Kidney epithelial cell (primary cell): ENCODE data around the gene UPB1. TPM values are rescaled to one million over a fixed set of nuclear protein-coding genes. Genes with fewer than 3 reads are reported as not detected.
"Not testable (repeated sequence)": the region's sequence is repeated elsewhere in the genome, so short reads cannot be mapped to it uniquely, and the experiment has no call there.

Source experiments
- DNase-seq: peaks from one replicate; pipeline ENCODE4 v3.0.0-alpha.2; 2010; ENCODE audit warnings: low read depth
- H3K27me3 ChIP-seq: 2 replicates; pipeline ENCODE4 v1.6.0; 2011; ENCODE audit warnings: low read length; ENCODE audit not compliant: control insufficient read depth, insufficient read depth
- H3K36me3 ChIP-seq: 2 replicates; pipeline ENCODE4 v1.5.1; 2011; ENCODE audit warnings: low read length; ENCODE audit not compliant: control insufficient read depth, insufficient read depth
- H3K4me3 ChIP-seq: 2 replicates; pipeline ENCODE4 v1.5.1; 2011; ENCODE audit warnings: low read depth, mild to moderate bottlenecking, control low read depth, low read length
- total RNA-seq: library from RNA; depleted of rRNA; stranded (reverse); fragments of >200 nt; gene quantifications from 2 replicates; pipeline ENCODE4 v1.2.3, GENCODE V29; 2015
- TF ChIP-seq, protein P1 (sequence below): IDR thresholded peaks from 2 replicates; pipeline ENCODE4 v1.5.1; 2011; ENCODE audit warnings: mild to moderate bottlenecking, moderate library complexity, low read length, control low read depth, inconsistent platforms; ENCODE audit not compliant: insufficient read depth, poor library complexity, severe bottlenecking

Gene UPB1
- total RNA-seq, 1 donor from 2014 or later: not detected

DNA sequence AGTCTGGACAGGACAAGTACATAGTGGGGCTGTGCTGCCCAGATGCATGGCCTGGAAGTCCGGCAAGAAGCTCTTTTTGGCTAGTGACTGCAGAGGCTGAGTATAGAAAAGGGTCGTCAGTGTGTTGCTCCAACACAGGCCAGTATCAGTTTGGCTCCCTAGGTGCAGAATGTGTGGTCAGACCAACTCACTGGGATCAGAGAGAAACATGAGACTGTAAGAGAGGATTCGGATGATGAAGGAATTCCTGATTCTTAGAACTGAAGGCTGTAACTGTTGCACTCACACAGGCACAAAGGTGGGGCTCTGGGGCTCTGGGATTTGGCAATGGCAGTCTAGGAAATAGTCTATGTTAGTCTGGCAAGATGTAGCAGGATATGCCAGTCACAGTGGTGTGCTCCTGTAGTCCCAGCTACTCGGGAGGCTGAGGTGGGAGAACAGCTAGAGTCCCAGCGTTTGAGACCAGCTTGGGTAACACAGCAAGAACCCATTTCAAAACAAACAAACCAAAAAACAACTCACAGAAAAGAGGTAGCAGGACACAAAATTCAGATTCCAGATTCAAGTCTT is 11.1 kb upstream of the UPB1 start:
- H3K4me3 ChIP-seq: no peak overlapping the region
- no peak for DNase-seq
- no peaks in the 10 kb centered on the region for H3K36me3 ChIP-seq
- H3K27me3 ChIP-seq: no peaks in the 10 kb centered on the region
- TF ChIP-seq, protein P1, sequence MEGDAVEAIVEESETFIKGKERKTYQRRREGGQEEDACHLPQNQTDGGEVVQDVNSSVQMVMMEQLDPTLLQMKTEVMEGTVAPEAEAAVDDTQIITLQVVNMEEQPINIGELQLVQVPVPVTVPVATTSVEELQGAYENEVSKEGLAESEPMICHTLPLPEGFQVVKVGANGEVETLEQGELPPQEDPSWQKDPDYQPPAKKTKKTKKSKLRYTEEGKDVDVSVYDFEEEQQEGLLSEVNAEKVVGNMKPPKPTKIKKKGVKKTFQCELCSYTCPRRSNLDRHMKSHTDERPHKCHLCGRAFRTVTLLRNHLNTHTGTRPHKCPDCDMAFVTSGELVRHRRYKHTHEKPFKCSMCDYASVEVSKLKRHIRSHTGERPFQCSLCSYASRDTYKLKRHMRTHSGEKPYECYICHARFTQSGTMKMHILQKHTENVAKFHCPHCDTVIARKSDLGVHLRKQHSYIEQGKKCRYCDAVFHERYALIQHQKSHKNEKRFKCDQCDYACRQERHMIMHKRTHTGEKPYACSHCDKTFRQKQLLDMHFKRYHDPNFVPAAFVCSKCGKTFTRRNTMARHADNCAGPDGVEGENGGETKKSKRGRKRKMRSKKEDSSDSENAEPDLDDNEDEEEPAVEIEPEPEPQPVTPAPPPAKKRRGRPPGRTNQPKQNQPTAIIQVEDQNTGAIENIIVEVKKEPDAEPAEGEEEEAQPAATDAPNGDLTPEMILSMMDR: no peak

- TF ChIP-seq, protein P1: no peak
- H3K36me3 ChIP-seq: no peaks in the 10 kb centered on the region
- DNase-seq: no peak
- no peak overlapping the region for H3K4me3 ChIP-seq
- no peaks in the 10 kb centered on the region for H3K27me3 ChIP-seq
These were observed 10.0 kb upstream of the UPB1 start for GRCh38 chr22:24485170-24485569.

DNA sequence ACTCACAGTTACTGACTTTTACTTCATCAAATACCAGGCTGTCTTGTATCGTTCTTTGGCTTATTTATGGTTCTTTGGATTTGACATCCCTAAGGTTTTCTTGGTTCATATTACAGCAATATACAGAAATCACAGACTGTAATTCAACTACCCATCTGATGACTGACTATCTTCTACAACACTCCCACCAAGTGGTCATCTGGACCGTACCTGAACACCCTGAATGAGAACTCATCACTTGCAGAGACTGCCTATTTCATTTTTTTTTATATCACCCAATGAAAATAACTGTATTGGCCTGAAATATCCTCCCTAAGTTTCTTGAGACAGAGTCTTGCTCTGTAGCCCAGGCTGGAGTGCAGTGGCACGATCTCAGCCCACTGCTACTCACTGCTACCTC is 9.5 kb upstream of the UPB1 start:
- Histone ChIP-seq H3K36me3 (no peaks in the 10 kb centered on the region), H3K4me3 (no peak overlapping the region), H3K27me3 (no peaks in the 10 kb centered on the region)
- no peak for DNase-seq
- TF ChIP-seq, protein P1: no peak

GRCh38 chr22:24486501-24486921 is 8.6 kb upstream of the UPB1 start:
- DNase-seq: no peak
- TF ChIP-seq, protein P1: no peak

DNA sequence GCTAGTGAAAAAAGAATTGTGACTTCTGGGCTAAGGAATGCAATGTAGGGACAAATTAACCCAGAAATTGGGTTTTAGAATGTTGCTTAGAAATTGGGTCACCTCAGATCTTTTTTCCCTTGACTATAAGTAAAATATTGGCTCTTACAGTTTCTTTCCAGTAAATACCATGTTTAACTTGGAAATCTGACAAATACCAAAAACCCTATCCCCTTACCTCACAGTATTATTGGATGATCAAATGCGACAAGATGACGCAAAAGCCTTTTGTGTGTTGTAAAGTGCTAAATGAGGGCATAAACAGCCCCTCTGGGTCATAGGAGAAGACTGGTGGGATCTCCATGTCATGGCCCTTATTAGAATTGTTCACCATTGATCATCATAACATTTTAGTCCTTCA is 6.1 kb upstream of the UPB1 start:
- TF ChIP-seq, protein P1: no peak
- no peaks in the 10 kb centered on the region for H3K36me3 ChIP-seq
- peaks cover 5% of the 10 kb centered on the region for H3K27me3 ChIP-seq
- no peak overlapping the region for H3K4me3 ChIP-seq
- no peak for DNase-seq

More at GRCh38 chr22:24486501-24486921, 8.6 kb upstream of the UPB1 start:
- Histone ChIP-seq H3K36me3 (no peaks in the 10 kb centered on the region), H3K4me3 (no peak overlapping the region), H3K27me3 (no peaks in the 10 kb centered on the region)

GRCh38 chr22:24489434-24489833 is 5.7 kb upstream of the UPB1 start:
- not testable (repeated sequence) for H3K27me3 ChIP-seq, DNase-seq, H3K36me3 ChIP-seq, H3K4me3 ChIP-seq
